ENCODE results near the gene GABARAP.

The GABARAP gene

GRCh38 chr17:7239091-7240027, 2.9 kb downstream of the GABARAP start, which contains the start of gene PHF23:
PHF23 (minus strand) TSS chr17:7239457; CDS start chr17:7239279, 178 bp downstream.
- peak; percentile 96 to 97 for DNase-seq (ENCODE audit: low read depth in 2 of 2)

GRCh38 chr17:7238420-7239090, 3.7 kb downstream of the GABARAP start:
- DNase-seq (ENCODE audit: low read depth in 2 of 2): no peak

- DNase-seq (ENCODE audit: low read depth in 2 of 2): peak; percentile 74 to 75
Measured at GRCh38 chr17:7237761-7238419, 4.4 kb downstream of the GABARAP start.

GRCh38 chr17:7237266-7237760, 4.9 kb downstream of the GABARAP start:
- DNase-seq (ENCODE audit: low read depth in 2 of 2): no peak

GRCh38 chr17:7236808-7237207, 5.4 kb downstream of the GABARAP start:
- DNase-seq (ENCODE audit: low read depth in 2 of 2): no peak

GRCh38 chr17:7235693-7236665, 6.3 kb downstream of the GABARAP start:
- DNase-seq (ENCODE audit: low read depth in 2 of 2): no peak

GRCh38 chr17:7234083-7234951, 7.9 kb downstream of the GABARAP start, which contains the start of gene DVL2:
DVL2 (minus strand) TSS chr17:7234517; CDS start chr17:7234262, 255 bp downstream.
- DNase-seq (ENCODE audit: low read depth in 2 of 2): peak; percentile 90 to 92

- no peak for DNase-seq (ENCODE audit: low read depth in 2 of 2)
Measured at GRCh38 chr17:7233701-7234082, 8.6 kb downstream of the GABARAP start.

GRCh38 chr17:7232114-7232513, 10.1 kb downstream of the GABARAP start:
- no peak for DNase-seq (ENCODE audit: low read depth in 2 of 2)

GRCh38 chr17:7229504-7229903, 12.7 kb downstream of the GABARAP start:
- no peak for DNase-seq (ENCODE audit: low read depth in 2 of 2)

GRCh38 chr17:7228920-7229319, 13.3 kb downstream of the GABARAP start:
- DNase-seq (ENCODE audit: low read depth in 2 of 2): no peak

GRCh38 chr17:7226721-7227710, 15.2 kb downstream of the GABARAP start:
- DNase-seq (ENCODE audit: low read depth in 2 of 2): no peak

GRCh38 chr17:7225711-7226331, 16.4 kb downstream of the GABARAP start:
- no peak for DNase-seq (ENCODE audit: low read depth in 2 of 2)

- no peak for DNase-seq (ENCODE audit: low read depth in 2 of 2)
Measured at GRCh38 chr17:7224661-7225111, 17.6 kb downstream of the GABARAP start.

- DNase-seq (ENCODE audit: low read depth in 2 of 2): no peak
Measured at GRCh38 chr17:7224110-7224509, 18.1 kb downstream of the GABARAP start.

- DNase-seq (ENCODE audit: low read depth in 2 of 2): no peak
Measured at GRCh38 chr17:7223375-7223774, 18.9 kb downstream of the GABARAP start.

GRCh38 chr17:7222972-7223292, 19.3 kb downstream of the GABARAP start:
- DNase-seq (ENCODE audit: low read depth in 2 of 2): no peak
